ENCODE measurements around the gene PRDM7.
A peak's percentile ranks its signal among the peaks of the same experiment; 100 is the strongest.

Gene PRDM7

DNA sequence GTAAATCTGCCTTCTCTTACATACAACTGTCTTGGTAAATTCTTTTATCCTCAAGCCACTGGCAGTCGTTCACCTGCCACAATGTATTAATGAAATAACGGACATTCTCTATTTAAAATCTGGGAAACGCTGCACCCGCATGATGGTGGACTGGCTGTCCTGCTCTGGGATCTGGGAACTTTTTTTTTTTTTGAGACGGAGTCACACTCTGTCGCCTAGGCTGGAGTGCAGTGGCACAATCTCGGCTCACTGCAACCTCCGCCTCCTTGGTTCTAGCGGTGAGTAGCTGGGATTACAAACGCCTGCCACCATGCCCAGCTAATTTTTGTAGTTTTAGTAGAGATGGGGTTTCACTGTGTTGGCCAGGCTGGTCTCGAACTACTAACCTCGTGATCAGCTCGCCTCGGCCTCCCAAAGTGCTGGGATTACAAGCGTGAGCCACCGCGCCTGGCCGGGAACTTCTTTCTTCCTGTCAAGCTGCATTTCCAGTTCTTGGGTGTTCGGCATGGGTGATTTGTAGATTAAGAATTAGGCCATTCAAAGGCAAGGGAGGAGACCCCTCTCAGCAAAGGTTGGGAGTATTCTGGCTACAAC, 28.3 kb downstream of the PRDM7 start:
- Mint-ChIP-seq H3K27me3 (peaks cover 12% of the 10 kb centered on the region), H3K27ac (peak overlapping the region; percentile 42), H3K9me3 (peaks cover 8% of the 10 kb centered on the region), H3K4me3 (no peak overlapping the region), H3K4me1 (peaks cover 8% of the 10 kb centered on the region), H3K36me3 (ENCODE audit: low read depth) (peaks cover 2% of the 10 kb centered on the region)
- ATAC-seq: no peak
- no peak for DNase-seq

DNA sequence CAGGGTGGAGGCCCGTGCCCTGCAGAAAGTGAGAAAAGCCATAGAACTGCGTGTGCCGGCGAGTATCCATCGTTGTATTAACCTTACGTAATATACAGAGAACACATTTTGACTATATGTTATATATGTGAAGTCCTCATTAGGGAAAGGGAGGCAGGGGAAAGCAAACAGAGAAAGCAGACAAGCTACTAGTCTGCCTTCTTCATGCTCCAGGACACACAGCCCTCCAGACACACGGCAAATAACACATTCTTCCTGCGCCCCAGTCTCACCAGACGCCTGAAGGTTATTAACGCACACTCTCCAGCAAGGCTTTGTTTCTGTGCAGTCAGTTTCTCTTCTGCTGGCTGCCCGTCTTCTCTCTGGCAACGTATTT, 28.8 kb downstream of the PRDM7 start:
- DNase-seq (no peak), ATAC-seq (no peak)
- Mint-ChIP-seq H3K4me3 (peak overlapping the region; percentile 38), H3K27me3 (peaks cover 12% of the 10 kb centered on the region), H3K27ac (peak overlapping the region; percentile 42), H3K36me3 (ENCODE audit: low read depth) (peaks cover 2% of the 10 kb centered on the region), H3K9me3 (peaks cover 5% of the 10 kb centered on the region), H3K4me1 (peaks cover 8% of the 10 kb centered on the region)

DNA sequence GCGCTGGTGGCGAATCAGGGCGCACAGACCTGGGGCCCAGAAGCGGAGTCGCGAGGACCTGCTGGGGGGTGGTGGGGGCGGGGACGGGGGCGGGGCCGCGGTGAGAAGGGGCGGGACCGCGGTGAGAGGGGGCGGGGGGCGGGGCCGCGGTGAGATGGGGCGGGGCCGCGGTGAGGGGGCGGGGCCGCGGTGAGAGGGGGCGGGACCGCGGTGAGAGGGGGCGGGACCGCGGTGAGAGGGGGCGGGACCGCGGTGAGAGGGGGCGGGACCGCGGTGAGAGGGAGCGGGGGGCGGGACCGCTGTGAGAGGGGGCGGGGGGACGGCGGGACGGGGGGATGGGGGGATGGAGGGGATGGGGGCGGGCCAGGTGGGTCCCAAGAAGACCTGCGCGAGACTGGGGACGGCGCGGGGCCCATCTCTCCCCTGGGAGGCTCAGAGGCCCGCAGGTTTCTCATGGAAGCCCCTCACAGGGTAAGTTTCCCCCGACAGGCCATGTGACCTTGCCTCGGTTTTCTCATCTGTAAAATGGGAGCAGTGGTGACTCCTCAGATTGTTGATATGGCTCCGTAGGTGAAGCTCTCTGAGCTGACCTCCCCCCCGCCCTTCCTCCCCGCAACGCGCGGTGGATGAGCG, 29.3 kb downstream of the PRDM7 start:
- Mint-ChIP-seq H3K4me1 (peaks cover 8% of the 10 kb centered on the region), H3K27me3 (peaks cover 12% of the 10 kb centered on the region), H3K4me3 (peak overlapping the region; percentile 38), H3K9me3 (peaks cover under 1% of the 10 kb centered on the region), H3K36me3 (ENCODE audit: low read depth) (no peaks in the 10 kb centered on the region), H3K27ac (peak overlapping the region; percentile 42)
- DNase-seq (no peak), ATAC-seq (no peak)

DNA sequence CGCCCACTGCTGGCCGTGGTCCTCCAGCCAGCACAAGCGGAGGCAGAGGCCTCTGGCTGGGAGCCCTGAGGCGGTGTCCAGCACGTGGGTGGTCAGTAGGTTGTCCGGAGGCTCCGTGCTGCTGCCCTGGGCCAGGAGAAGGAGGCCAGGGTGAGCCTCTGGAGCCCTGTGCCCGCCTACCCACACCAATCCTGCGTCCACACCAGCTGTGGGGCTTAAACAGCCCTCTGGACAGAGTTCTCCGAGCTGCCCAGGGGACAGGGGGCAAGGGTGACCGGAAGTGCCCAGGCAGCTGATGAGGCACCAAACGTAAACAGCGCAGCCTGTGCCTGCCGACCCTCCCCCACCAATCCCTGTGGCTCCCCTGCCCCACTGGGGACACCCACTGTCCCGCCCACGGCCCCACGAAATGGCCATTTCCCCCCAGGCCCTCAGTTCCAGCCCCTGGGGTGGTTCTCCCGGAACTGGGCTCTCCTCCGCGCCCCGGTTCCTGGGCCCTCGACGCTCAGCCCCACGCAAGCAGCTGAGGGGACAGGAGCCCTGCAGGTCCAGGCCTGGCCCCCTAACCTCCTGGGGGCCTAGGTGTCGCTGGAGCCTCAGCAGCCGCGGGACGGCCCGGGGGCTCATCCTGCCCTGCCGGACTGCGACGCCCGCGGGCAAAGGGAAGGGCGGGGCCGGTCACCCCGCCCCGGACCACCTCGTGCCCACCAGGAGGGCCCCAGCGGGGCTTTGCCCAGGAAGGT, 30.0 kb downstream of the PRDM7 start:
- ATAC-seq (no peak), DNase-seq (no peak)
- H3K4me3 Mint-ChIP-seq: no peak overlapping the region

DNA sequence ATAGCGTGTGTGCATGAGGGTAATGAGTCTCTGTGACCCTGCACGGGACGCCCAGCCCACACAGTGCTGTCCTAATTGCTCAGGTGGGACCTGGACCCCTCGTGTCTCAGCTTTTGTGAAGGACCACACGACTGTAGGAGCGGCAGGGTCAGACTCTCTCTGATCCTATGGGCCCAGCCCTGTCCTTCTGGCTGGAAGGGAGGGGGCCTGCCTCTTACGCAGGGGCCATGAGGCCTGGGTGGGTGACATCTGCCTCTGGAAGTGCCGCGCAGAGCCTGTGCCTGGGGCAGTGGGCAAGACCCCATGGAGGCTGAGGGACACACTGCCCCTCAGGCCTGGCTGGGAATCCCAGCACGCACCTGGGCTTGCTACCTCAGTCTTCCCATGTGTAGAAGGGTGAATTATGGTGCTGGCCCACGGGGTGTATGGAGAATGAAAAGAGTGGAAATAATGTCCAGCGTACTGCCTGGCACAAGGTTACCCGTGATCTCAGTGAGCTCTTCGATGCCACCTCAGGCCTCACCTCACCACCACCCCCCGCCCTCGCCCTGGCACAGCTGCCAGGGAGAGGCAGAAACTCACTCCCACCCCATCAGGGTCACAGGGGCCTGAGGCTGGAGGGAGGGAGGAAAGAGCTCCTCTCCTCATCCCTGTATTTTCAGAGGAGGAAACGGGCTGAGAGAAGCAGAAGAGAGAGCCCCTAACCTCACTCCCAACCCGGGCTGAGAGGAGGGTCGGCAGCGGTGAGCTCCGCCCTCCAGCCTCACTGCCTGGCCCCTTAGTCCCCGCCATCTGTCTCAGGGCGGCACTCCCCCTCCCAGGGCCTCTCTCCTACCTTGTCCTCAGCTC, 30.8 kb downstream of the PRDM7 start:
- peaks cover 2% of the 10 kb centered on the region for H3K36me3 Mint-ChIP-seq (ENCODE audit: low read depth)
- no peak overlapping the region for H3K27ac Mint-ChIP-seq
- no peak for ATAC-seq

More for the DNA sequence above, 30.0 kb downstream of the PRDM7 start:
- Mint-ChIP-seq H3K4me1 (peaks cover 8% of the 10 kb centered on the region), H3K27ac (no peak overlapping the region), H3K9me3 (no peaks in the 10 kb centered on the region), H3K36me3 (ENCODE audit: low read depth) (peaks cover 1% of the 10 kb centered on the region), H3K27me3 (peaks cover 12% of the 10 kb centered on the region)

DNA sequence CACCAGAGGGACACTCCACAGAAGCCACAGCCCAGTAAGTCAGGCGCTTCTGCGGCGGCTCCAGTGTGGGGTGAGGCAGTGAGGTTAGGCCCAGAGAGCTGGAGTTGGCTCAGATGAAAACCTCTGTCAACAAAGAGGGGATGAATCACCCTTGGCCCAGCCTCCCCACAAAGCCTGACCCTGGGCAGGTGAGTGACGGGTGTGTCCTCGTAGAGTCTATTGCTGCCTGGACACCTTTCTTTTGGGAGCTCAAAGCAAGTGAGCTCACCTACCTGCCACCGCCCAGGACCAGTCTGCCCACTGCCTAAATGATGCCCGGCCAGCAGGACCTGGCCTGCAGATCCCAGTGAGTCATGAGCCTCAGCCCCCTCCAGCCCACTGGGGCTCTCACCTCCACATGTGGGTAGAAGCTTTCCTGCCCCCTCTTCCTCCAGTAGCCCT, 33.0 kb downstream of the PRDM7 start:
- H3K27ac Mint-ChIP-seq: no peak overlapping the region
- no peak for ATAC-seq
- H3K4me1 Mint-ChIP-seq: peaks cover 8% of the 10 kb centered on the region
- no peak for DNase-seq
- peaks cover 2% of the 10 kb centered on the region for H3K36me3 Mint-ChIP-seq (ENCODE audit: low read depth)
- H3K27me3 Mint-ChIP-seq: peaks cover 12% of the 10 kb centered on the region
- H3K4me3 Mint-ChIP-seq: no peak overlapping the region
- H3K9me3 Mint-ChIP-seq: no peaks in the 10 kb centered on the region

More for the DNA sequence above, 30.8 kb downstream of the PRDM7 start:
- Mint-ChIP-seq H3K4me3 (no peak overlapping the region), H3K4me1 (peaks cover 8% of the 10 kb centered on the region), H3K9me3 (no peaks in the 10 kb centered on the region), H3K27me3 (peaks cover 12% of the 10 kb centered on the region)
- no peak for DNase-seq

DNA sequence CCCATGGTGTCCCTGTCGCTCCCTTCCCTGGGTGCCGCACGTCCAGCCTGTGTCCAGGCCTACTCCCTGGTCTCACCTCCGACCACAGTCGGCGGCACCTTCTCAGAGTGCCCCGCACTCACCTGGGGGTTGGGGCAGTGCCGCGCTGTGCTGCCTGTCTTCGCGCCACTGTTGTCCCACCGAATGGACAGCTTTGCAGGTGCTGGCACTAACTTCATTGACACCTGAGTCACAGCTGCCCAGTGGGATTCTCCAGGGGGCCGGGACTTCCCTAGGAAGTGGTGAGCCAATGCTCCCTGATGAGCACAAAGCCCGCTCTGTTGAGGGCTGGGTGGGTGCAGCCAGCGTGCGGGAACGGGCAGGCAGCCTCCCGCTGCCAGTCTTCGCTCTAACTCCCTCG, 33.6 kb downstream of the PRDM7 start:
- Mint-ChIP-seq H3K27ac (no peak overlapping the region), H3K4me3 (no peak overlapping the region), H3K9me3 (no peaks in the 10 kb centered on the region), H3K4me1 (peaks cover 4% of the 10 kb centered on the region), H3K27me3 (peaks cover 10% of the 10 kb centered on the region), H3K36me3 (ENCODE audit: low read depth) (peaks cover 2% of the 10 kb centered on the region)
- ATAC-seq: no peak
- no peak for DNase-seq

DNA sequence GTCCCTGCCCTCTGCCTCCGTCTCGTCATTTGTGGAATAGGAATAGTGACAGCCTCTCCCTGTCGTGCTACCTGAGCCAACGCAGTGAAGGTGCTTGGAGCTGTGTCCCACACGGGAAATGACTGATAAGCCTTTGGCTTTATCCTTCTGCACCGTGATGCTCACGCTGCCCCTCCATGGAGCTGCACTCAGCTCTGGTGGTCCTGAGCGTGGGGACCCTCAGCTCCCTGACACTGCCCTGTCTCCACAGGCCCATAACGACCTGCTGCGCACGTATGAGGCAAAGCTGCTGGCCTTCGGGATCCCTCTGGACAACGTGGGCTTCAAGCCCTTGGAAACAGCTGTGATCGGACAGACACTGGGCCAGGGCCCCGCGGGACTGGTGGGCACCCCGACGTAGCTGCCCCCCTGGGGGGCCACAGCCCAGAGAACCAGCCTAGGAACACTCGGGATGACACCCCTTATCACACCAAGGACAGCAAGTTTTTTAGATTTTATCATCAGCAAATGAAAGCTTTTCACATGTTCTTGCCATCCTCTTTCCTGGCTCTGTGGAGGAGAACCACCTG, 34.1 kb downstream of the PRDM7 start:
- Mint-ChIP-seq H3K4me3 (no peak overlapping the region), H3K27me3 (peaks cover 5% of the 10 kb centered on the region), H3K9me3 (no peaks in the 10 kb centered on the region), H3K27ac (no peak overlapping the region), H3K4me1 (peaks cover 4% of the 10 kb centered on the region), H3K36me3 (ENCODE audit: low read depth) (peaks cover 2% of the 10 kb centered on the region)
- DNase-seq: no peak
- ATAC-seq: no peak

DNA sequence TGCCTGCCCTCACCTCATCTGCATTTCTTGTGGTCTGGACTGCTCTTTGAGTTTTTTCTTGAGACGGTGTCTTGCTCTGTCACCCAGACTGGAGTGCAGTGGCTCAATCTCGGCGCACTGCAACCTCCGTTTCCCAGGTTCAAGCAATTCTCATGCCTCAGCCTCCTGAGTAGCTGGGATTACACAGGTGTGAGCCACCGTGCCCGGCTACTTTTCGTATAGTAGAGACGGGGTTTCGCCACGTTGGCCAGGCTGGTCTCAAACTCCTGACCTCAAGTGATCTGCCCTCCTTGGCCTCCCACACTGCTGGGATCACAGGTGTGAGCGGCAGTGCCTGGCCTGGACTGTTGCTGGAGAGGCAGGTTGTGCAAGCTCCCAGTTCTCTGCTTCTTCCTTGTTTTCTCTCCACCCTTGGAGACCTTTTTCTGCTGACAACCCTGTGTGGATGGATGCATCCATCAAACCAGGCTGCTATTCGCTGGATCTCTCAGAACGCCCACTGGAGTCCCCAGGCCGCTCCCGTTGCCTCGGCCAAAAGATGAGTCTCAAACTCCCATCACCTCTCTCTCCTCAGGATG, 35.1 kb downstream of the PRDM7 start:
- ATAC-seq (no peak), DNase-seq (no peak)
- Mint-ChIP-seq H3K4me3 (no peak overlapping the region), H3K27me3 (peaks cover 5% of the 10 kb centered on the region), H3K9me3 (no peaks in the 10 kb centered on the region), H3K4me1 (peaks cover 4% of the 10 kb centered on the region), H3K36me3 (ENCODE audit: low read depth) (peaks cover 2% of the 10 kb centered on the region), H3K27ac (no peak overlapping the region)

DNA sequence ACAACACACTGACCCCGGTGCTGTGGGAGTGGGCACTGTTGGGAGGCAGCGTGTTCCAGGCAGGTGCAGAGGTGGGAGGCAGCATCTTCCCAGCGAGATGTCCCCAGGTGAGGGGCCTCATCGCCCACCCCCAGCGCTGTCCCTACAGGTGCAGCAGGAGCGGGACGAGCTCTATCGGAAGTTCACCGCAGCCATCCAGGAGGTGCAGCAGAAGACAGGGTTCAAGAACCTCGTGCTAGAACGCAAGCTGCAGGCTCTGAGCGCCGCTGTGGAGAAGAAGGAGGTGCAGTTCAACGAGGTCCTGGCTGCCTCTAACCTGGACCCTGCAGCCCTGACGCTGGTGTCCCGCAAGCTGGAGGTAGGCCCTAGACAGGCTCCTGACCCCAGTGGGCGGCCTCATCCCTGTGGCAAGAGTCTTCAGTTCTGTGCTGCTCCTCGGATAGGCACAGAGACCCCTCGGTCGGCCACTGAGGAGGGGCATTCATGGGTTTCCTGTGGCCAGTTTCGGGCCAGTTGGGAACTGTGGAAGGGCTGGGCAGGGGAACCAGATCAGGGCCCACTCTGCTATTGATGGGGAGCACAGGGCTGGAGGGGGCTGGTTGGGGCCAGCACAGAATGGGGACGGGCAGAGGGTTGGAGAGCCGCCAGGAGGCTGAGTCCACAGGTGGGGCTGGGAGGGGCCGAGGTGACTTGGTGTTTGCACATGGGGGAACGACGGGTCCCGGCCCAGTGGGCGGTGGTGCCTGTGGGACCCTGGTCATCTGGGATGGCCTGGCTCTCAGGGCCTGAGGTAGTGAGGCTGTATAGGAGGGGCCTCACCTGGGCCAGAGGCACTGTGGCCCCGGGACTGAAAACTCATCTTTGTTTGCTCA, 36.7 kb downstream of the PRDM7 start:
- H3K9me3 Mint-ChIP-seq: no peaks in the 10 kb centered on the region
- no peak overlapping the region for H3K4me3 Mint-ChIP-seq
- no peak for DNase-seq
- H3K36me3 Mint-ChIP-seq (ENCODE audit: low read depth): peaks cover 2% of the 10 kb centered on the region
- ATAC-seq: no peak
- no peaks in the 10 kb centered on the region for H3K4me1 Mint-ChIP-seq
- no peak overlapping the region for H3K27ac Mint-ChIP-seq
- H3K27me3 Mint-ChIP-seq: no peaks in the 10 kb centered on the region

DNA sequence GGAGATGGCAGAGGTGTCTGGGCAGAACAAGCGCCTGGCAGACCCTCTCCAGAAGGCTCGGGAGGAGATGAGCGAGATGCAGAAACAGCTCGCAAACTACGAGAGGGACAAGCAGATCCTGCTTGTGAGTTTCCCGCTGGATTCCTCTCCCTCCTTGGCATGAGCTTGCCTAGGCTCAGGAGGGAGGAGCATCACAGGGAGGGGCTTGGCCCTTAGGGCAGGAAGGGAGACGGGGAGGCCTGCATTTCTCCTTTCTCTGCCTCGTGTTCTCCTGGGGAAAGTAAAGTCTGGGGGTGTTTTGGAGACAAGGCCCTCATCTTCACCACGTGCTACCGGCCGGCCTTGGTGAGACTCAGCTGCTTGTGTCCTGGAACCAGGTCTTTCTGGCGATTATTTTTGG, 39.9 kb downstream of the PRDM7 start:
- ATAC-seq: no peak
- Mint-ChIP-seq H3K4me1 (peaks cover under 1% of the 10 kb centered on the region), H3K27ac (no peak overlapping the region), H3K27me3 (no peaks in the 10 kb centered on the region), H3K4me3 (no peak overlapping the region), H3K9me3 (no peaks in the 10 kb centered on the region), H3K36me3 (ENCODE audit: low read depth) (peaks cover 4% of the 10 kb centered on the region)
- DNase-seq: no peak

DNA sequence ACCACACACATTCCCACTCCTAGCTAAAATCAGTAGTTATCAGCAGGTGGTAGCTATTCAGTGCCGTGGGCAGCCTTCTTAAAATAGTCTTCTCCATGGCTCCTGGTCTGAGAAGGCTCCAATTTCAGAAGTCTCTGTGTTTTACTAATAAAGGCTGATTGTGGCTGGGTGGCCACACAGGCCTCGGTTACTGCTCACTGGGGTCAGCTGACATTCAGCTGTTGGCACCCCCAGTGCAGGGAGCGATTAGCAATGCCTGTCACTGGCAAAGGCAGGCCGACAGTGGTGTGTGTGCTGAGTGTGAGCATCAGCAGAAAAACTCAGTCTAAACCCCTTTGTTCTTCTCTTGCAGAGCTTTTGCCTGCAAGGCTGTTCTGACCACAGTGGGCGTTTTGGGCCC, 41.2 kb downstream of the PRDM7 start:
- no peaks in the 10 kb centered on the region for H3K27me3 Mint-ChIP-seq
- DNase-seq (no peak), ATAC-seq (no peak)
- H3K9me3 Mint-ChIP-seq: peaks cover 7% of the 10 kb centered on the region
- H3K27ac Mint-ChIP-seq: no peak overlapping the region
- peaks cover 6% of the 10 kb centered on the region for H3K4me1 Mint-ChIP-seq
- no peak overlapping the region for H3K4me3 Mint-ChIP-seq
- H3K36me3 Mint-ChIP-seq (ENCODE audit: low read depth): peaks cover 9% of the 10 kb centered on the region

DNA sequence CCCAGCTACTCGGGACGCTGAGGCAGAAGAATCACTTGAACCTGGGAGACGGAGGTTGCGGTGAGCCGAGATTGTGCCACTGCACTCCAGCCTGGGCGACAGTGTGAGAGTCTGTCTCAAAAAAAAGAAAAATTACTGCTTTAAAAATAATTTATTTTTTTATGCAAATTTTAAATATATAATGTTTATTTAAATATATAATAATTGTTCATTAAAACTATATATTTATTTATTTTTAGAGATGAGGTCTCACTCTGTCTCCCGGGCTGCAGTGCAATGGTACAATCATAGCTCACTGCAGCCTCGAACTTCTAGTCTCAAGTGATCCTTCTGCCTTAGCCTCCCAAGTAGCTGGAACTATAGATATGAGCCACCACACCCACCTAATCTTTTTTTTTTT, 42.6 kb downstream of the PRDM7 start:
- ATAC-seq: no peak
- Mint-ChIP-seq H3K36me3 (ENCODE audit: low read depth) (peaks cover 9% of the 10 kb centered on the region), H3K4me1 (peaks cover 6% of the 10 kb centered on the region), H3K4me3 (no peak overlapping the region), H3K27ac (no peak overlapping the region), H3K9me3 (peaks cover 7% of the 10 kb centered on the region), H3K27me3 (no peaks in the 10 kb centered on the region)
- no peak for DNase-seq
